ENCODE results near the gene MARCHF3.

Gene MARCHF3

DNA sequence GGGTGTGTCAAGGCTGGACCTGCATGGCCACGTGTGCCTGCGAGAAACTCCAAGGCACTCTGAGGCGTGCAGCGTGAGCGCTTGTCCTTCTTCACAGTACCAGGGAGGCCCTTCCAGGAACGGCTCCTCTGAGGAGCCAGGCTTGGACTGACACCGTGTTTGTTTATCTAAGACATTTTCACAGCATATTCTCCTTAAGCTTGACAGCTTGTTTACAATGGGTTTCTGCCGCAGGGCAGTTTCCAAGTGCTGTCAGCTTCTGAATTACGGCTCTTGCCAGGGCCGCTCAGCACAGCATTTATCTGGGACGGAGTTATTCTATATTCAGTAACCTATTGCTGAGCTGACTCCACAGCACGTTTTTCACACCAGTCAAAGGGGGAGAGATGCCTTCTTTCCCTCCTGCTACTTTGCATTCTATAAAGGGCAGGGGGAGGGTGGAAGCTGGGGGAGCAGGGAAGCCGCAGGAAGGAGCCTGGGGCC is 155.0 kb downstream of the MARCHF3 start:
- Histone ChIP-seq H3K9me3 (ENCODE audit: control insufficient read depth, insufficient read depth, low read depth, low read length) (no peaks in the 10 kb centered on the region), H3K27me3 (ENCODE audit: control insufficient read depth, insufficient read depth, low read length) (no peaks in the 10 kb centered on the region), H3K4me3 (ENCODE audit: low read depth, low read length) (no peak overlapping the region), H3K27ac (ENCODE audit: low read depth, low read length) (no peak overlapping the region), H3K4me1 (ENCODE audit: control insufficient read depth, insufficient read depth, low read length) (peaks cover 14% of the 10 kb centered on the region), H3K9ac (ENCODE audit: low read length) (no peak overlapping the region), H3K36me3 (ENCODE audit: control insufficient read depth, insufficient read depth, low read length) (0 out of 2 replicates have a peak, but pooled peaks cover 5% of the 10 kb centered on the region)

DNA sequence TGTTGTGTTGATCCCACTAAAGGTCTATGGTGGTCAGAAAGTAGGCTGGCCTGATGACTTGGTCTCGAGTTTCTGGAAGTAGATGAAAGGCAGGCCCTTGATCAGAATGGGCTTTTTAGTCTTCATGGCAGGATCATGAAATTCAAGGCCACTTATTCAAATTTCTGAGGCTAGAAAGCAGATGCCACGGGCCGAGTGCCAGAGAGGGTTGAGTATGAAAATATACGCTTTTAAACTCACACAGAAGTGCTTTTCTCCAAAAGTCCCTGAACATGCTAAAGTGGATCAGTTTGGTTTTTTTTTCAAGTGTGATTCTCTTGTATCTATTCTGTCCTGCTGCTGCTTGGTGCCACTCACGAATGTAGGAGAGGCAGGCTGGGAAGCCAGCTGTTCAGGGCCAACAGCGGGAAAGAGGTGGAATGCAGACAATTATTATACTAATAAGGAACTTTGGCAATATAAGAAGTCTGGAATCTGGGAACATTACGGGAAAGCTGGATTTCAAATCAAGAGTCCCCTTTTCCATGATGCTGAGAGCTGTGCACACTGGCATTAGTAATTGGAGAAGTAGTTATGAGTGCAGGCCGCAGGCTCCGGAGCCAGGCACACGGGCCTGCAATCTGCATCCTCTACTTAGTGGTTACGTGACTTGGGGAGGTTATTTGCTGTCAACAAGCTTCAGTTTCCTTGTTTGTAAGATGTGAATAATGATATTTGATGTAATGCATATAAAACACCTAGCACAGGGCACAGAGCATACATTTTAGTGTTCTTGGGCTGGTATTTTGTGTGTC is 157.6 kb downstream of the MARCHF3 start:
- Histone ChIP-seq H3K9me3 (ENCODE audit: control insufficient read depth, insufficient read depth, low read depth, low read length) (no peaks in the 10 kb centered on the region), H3K27ac (ENCODE audit: low read depth, low read length) (no peak overlapping the region), H3K36me3 (ENCODE audit: control insufficient read depth, insufficient read depth, low read length) (0 out of 2 replicates have a peak, but pooled peaks cover 2% of the 10 kb centered on the region), H3K4me1 (ENCODE audit: control insufficient read depth, insufficient read depth, low read length) (peaks cover 28% of the 10 kb centered on the region), H3K9ac (ENCODE audit: low read length) (no peak overlapping the region), H3K4me3 (ENCODE audit: low read depth, low read length) (no peak overlapping the region), H3K27me3 (ENCODE audit: control insufficient read depth, insufficient read depth, low read length) (no peaks in the 10 kb centered on the region)

DNA sequence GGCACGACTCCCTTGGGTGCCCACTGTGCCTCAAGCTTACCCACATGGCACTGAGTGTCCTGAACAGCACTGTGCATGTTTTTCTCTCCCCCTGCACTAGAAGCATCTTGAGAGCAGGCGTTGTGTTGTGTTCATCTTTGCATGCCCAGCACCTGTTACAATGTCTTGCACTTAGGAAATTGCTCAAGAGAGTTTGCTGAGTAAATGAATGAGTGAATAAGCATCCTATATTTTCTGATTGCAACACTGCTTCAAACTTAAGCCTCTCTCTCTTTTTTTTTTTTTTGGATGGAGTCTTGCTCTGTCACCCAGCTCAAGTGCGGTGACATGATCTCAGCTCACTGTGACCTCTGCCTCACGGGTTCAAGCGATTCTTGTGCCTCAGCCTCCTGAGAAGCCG is 158.9 kb downstream of the MARCHF3 start:
- H3K4me1 ChIP-seq (ENCODE audit: control insufficient read depth, insufficient read depth, low read length) = peaks cover 28% of the 10 kb centered on the region
- H3K36me3 ChIP-seq (ENCODE audit: control insufficient read depth, insufficient read depth, low read length) = no peaks in the 10 kb centered on the region
- no peaks in the 10 kb centered on the region for H3K9me3 ChIP-seq (ENCODE audit: control insufficient read depth, insufficient read depth, low read depth, low read length)
- no peak overlapping the region for H3K27ac ChIP-seq (ENCODE audit: low read depth, low read length)
- no peaks in the 10 kb centered on the region for H3K27me3 ChIP-seq (ENCODE audit: control insufficient read depth, insufficient read depth, low read length)
- H3K9ac ChIP-seq (ENCODE audit: low read length) = no peak overlapping the region
- H3K4me3 ChIP-seq (ENCODE audit: low read depth, low read length) = no peak overlapping the region

DNA sequence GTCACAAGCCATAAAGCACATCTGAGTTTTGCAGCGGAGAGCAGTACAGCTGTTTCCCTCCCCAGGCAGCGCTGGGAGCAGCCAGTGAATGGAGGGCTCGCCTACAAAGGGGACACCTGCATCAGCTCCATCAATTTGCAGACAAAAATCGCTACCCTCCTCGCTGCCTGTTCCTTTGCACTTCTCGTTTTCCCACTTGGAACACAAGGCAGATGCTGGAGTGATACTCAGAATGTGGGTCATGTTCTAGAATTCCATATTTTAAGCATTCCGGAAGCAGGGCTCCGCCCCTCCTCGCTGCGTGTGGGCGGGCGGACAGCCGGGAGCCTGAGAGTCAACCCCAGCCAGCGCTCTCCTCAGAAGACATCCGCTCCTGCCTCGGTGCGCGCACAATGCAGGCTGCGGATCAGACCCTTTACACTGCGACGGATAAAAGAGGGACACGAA is 161.3 kb downstream of the MARCHF3 start:
- no peak overlapping the region for H3K27ac ChIP-seq (ENCODE audit: low read depth, low read length)
- peaks cover 14% of the 10 kb centered on the region; the same call in 1 of the 2 replicates for H3K4me1 ChIP-seq (ENCODE audit: control insufficient read depth, insufficient read depth, low read length)
- no peaks in the 10 kb centered on the region for H3K36me3 ChIP-seq (ENCODE audit: control insufficient read depth, insufficient read depth, low read length)
- H3K9me3 ChIP-seq (ENCODE audit: control insufficient read depth, insufficient read depth, low read depth, low read length) = no peaks in the 10 kb centered on the region
- peak overlapping the region; percentile 45 for H3K4me3 ChIP-seq (ENCODE audit: low read depth, low read length)
- H3K27me3 ChIP-seq (ENCODE audit: control insufficient read depth, insufficient read depth, low read length) = no peaks in the 10 kb centered on the region
- H3K9ac ChIP-seq (ENCODE audit: low read length) = no peak overlapping the region

DNA sequence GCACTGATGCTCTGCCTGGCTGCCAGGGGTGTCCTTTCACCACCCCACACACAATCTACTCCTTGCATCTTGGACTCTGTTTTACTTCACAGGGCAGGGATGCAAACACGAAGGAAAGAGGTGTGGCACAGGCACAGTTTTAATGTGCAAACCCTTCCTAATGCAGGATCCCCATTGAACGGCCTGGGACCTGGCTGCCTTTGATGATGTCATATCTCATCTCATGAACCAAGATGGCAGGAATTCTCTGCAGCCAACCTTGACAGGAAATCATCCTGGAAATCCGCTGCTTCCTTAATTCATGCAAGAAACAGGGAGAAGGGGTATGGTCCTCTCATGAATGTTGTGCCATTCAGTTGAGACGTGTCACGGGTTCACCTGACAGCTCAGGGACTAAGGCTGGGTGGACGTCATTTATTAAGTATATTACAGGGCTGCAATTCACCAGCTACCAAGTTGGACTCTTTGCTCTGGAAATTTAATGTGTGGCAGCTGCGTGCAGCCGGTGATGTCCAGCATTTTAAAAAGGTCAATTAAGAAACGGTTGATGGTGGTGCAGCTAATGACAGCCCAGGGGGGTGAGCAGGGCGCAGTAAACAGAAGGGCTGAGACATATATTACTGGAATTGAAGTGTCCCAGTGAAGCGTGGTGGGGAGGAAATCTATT is 161.9 kb downstream of the MARCHF3 start:
- Histone ChIP-seq H3K4me3 (ENCODE audit: low read depth, low read length) (peak overlapping the region; percentile 45), H3K27ac (ENCODE audit: low read depth, low read length) (no peak overlapping the region), H3K4me1 (ENCODE audit: control insufficient read depth, insufficient read depth, low read length) (peaks cover 14% of the 10 kb centered on the region; the same call in 1 of the 2 replicates), H3K36me3 (ENCODE audit: control insufficient read depth, insufficient read depth, low read length) (no peaks in the 10 kb centered on the region), H3K27me3 (ENCODE audit: control insufficient read depth, insufficient read depth, low read length) (no peaks in the 10 kb centered on the region), H3K9me3 (ENCODE audit: control insufficient read depth, insufficient read depth, low read depth, low read length) (no peaks in the 10 kb centered on the region), H3K9ac (ENCODE audit: low read length) (no peak overlapping the region)

DNA sequence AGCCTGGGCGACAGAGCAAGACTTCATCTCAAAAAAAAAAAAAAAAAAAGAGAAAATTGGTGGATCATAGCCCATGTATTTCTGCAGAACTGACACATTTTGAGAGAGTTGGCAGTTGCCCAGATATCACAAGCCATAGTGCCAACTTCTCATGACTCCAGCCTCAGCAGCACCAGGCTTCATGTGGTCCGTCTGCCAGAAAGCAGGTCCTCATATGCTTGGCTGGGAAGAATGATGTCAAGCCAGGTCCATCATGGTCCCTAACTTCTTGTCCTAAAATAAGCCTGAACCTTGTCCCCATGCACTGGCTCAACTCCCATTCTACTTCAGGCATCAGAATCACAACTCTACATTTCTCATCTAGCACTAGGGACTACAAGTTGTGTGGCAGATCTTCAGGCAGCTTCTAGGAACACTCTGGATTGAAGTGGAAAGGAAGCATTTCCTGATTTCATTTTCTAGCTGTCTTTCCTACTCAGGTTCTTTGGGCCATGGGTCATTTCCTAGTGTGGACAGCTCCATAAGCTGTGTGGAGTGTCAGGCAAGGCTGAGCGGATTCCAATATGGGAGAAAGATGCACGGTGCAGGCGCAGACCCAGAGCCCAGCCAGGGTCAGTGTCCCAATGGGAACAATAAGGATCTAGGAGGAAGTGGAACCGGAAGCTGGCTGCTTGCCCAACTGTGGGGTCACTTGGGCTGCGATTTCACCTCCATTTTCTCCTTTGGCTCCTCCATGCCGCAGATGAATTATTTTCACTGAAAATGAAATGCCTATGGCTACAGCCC is 163.3 kb downstream of the MARCHF3 start:
- no peaks in the 10 kb centered on the region for H3K9me3 ChIP-seq (ENCODE audit: control insufficient read depth, insufficient read depth, low read depth, low read length)
- peaks cover 14% of the 10 kb centered on the region; the same call in 1 of the 2 replicates for H3K4me1 ChIP-seq (ENCODE audit: control insufficient read depth, insufficient read depth, low read length)
- no peak overlapping the region for H3K9ac ChIP-seq (ENCODE audit: low read length)
- H3K27ac ChIP-seq (ENCODE audit: low read depth, low read length) = no peak overlapping the region
- no peak overlapping the region for H3K4me3 ChIP-seq (ENCODE audit: low read depth, low read length)
- no peaks in the 10 kb centered on the region for H3K27me3 ChIP-seq (ENCODE audit: control insufficient read depth, insufficient read depth, low read length)
- no peaks in the 10 kb centered on the region for H3K36me3 ChIP-seq (ENCODE audit: control insufficient read depth, insufficient read depth, low read length)

DNA sequence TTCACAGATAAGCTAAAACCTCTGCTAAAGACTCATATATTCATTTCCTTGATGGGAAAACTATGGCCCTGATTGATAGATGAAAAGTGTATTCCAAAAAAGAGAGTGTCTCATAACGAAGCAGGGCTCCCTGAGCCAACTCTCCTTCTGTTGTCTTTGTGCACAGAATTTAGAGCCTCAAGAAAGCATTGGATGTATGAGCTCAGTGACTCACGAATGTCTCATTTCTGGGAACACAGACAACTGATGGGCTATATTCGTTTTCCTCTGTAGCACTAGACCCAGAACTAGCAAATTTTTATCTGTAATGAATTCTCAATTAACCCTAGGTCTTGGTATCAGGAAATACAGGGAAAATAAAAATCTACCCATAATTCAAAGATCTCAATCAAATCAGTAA is 165.1 kb downstream of the MARCHF3 start:
- Histone ChIP-seq H3K36me3 (ENCODE audit: control insufficient read depth, insufficient read depth, low read length) (no peaks in the 10 kb centered on the region), H3K9ac (ENCODE audit: low read length) (no peak overlapping the region), H3K27me3 (ENCODE audit: control insufficient read depth, insufficient read depth, low read length) (no peaks in the 10 kb centered on the region)

DNA sequence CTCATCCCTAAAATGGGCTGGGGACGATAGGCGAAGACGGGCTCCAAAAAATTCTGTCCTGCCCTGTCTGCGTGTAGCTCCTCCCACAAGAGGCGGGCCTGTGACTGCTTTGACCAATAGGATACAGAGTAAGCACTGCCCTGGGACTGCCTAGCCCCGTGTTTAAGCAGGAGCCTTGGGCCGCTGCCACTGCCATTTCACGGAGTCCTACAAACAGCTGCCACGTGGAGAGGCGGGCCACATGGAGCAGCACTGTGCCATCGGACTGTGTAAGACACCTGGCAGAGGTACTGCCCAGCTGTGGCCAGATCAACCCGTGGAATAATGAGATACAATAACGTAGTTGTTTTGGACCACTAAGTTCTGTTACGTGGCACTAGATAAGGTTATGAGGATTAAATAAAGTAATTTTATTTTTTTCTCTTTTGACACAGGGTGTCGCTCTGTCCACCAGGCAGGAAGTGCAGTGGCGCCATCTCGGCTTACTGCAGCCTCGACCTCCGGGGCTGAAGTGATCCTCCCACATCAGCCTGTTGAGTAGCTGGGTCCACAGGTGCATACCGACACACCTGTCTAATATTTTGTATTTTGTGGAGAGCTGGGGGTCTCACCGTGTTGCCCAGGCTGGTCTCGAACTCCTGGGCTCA is 166.2 kb downstream of the MARCHF3 start:
- H3K4me3 ChIP-seq (ENCODE audit: low read depth, low read length) = no peak overlapping the region
- H3K36me3 ChIP-seq (ENCODE audit: control insufficient read depth, insufficient read depth, low read length) = no peaks in the 10 kb centered on the region
- H3K9ac ChIP-seq (ENCODE audit: low read length) = no peak overlapping the region
- peaks cover 7% of the 10 kb centered on the region; the same call in 1 of the 2 replicates for H3K4me1 ChIP-seq (ENCODE audit: control insufficient read depth, insufficient read depth, low read length)
- no peaks in the 10 kb centered on the region for H3K27me3 ChIP-seq (ENCODE audit: control insufficient read depth, insufficient read depth, low read length)
- H3K9me3 ChIP-seq (ENCODE audit: control insufficient read depth, insufficient read depth, low read depth, low read length) = no peaks in the 10 kb centered on the region
- no peak overlapping the region for H3K27ac ChIP-seq (ENCODE audit: low read depth, low read length)

More for the DNA sequence above, 165.1 kb downstream of the MARCHF3 start:
- Histone ChIP-seq H3K4me1 (ENCODE audit: control insufficient read depth, insufficient read depth, low read length) (peaks cover 14% of the 10 kb centered on the region; the same call in 1 of the 2 replicates), H3K9me3 (ENCODE audit: control insufficient read depth, insufficient read depth, low read depth, low read length) (no peaks in the 10 kb centered on the region), H3K4me3 (ENCODE audit: low read depth, low read length) (no peak overlapping the region), H3K27ac (ENCODE audit: low read depth, low read length) (no peak overlapping the region)

DNA sequence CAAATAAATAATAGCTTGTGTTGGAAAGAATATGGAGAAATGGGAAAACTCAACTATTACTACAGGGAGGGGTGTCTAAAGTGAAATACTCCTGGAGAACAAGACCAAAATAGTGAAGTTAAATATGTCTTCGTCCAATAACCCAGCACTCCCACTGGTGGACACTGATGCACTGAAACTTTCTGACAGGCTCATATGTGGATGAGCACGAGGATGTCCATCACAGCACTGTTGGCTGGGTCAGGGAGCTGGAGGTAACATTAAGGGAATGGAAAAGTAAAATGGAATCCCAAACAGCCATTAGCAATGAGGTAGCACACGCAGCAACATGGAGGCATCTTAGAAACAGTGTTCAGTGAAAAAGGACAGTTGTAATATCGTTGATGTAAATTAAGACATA is 167.0 kb downstream of the MARCHF3 start:
- H3K9ac ChIP-seq (ENCODE audit: low read length) = no peak overlapping the region
- H3K4me3 ChIP-seq (ENCODE audit: low read depth, low read length) = no peak overlapping the region
- H3K36me3 ChIP-seq (ENCODE audit: control insufficient read depth, insufficient read depth, low read length) = no peaks in the 10 kb centered on the region
- peaks cover 1% of the 10 kb centered on the region for H3K4me1 ChIP-seq (ENCODE audit: control insufficient read depth, insufficient read depth, low read length)
- no peaks in the 10 kb centered on the region for H3K9me3 ChIP-seq (ENCODE audit: control insufficient read depth, insufficient read depth, low read depth, low read length)
- no peak overlapping the region for H3K27ac ChIP-seq (ENCODE audit: low read depth, low read length)
- no peaks in the 10 kb centered on the region for H3K27me3 ChIP-seq (ENCODE audit: control insufficient read depth, insufficient read depth, low read length)

DNA sequence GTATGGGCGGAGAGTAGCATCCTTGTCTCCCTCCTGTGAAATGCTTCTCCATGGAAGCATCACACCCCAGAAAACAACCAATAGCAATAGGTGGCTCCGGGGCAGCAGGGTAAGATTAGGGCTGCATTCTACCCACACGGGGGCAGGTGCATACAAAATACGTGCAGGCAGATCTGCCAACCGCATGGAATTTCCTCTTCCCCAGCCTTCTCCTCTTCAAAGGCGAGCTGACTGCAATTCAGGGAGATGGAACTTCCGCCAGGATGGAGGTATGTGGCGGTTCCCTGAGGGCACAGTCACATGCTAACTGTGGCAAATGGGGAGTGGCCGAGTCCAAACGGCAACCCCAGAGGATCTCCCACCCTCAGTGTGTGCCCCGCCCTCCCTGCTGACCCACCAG is 171.9 kb downstream of the MARCHF3 start:
- Histone ChIP-seq H3K9ac (ENCODE audit: low read length) (no peak overlapping the region), H3K9me3 (ENCODE audit: control insufficient read depth, insufficient read depth, low read depth, low read length) (peaks cover 4% of the 10 kb centered on the region; the same call in 1 of the 2 replicates), H3K4me1 (ENCODE audit: control insufficient read depth, insufficient read depth, low read length) (peaks cover 17% of the 10 kb centered on the region), H3K27me3 (ENCODE audit: control insufficient read depth, insufficient read depth, low read length) (no peaks in the 10 kb centered on the region), H3K4me3 (ENCODE audit: low read depth, low read length) (no peak overlapping the region), H3K36me3 (ENCODE audit: control insufficient read depth, insufficient read depth, low read length) (peaks cover 8% of the 10 kb centered on the region), H3K27ac (ENCODE audit: low read depth, low read length) (no peak overlapping the region)
